Measurements from ENCODE around the gene DPYSL5.

DPYSL5 gene

GRCh38 chr2:26988058-26988860, 140.3 kb downstream of the DPYSL5 start:
- peak; percentile 64 for DNase-seq (ENCODE audit: extremely low read depth, low read depth)

GRCh38 chr2:26989156-26989555, 141.2 kb downstream of the DPYSL5 start:
- no peak for TF ChIP-seq CTCF (IDR thresholded peaks at IDR 0.05; ENCODE audit: low read depth, low read length)
- no peak for DNase-seq (ENCODE audit: extremely low read depth, low read depth)

More at GRCh38 chr2:26988058-26988860, 140.3 kb downstream of the DPYSL5 start:
- no peak for TF ChIP-seq CTCF (IDR thresholded peaks at IDR 0.05; ENCODE audit: low read depth, low read length)

DNA sequence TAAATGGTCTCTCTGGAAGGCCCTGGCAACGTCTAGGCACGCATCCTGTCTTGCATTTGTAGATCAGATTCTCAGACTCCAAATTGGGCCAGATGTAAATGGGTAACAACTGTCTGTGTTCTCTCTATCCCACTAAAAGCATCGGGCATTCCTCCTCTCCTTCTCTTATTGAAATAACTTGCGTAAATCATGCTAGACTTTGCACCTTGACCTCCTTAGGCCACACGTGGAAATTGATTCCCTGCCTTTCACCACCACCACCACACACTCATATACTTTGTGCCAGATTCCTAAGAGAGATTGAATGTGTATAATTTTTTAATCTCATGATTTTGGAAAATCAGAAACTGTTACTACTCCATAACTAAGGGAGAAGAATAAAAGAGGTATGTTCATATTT, 143.8 kb downstream of the DPYSL5 start:
- no peak for DNase-seq (ENCODE audit: extremely low read depth, low read depth)
- no peak for TF ChIP-seq CTCF (IDR thresholded peaks at IDR 0.05; ENCODE audit: low read depth, low read length)

GRCh38 chr2:26993768-26994167, 145.8 kb downstream of the DPYSL5 start:
- TF ChIP-seq CTCF (IDR thresholded peaks at IDR 0.05; ENCODE audit: low read depth, low read length) = no peak
- DNase-seq (ENCODE audit: extremely low read depth, low read depth) = no peak

GRCh38 chr2:26994983-26995382, 147.1 kb downstream of the DPYSL5 start:
- DNase-seq (ENCODE audit: extremely low read depth, low read depth) = no peak
- TF ChIP-seq CTCF (IDR thresholded peaks at IDR 0.05; ENCODE audit: low read depth, low read length) = no peak

DNA sequence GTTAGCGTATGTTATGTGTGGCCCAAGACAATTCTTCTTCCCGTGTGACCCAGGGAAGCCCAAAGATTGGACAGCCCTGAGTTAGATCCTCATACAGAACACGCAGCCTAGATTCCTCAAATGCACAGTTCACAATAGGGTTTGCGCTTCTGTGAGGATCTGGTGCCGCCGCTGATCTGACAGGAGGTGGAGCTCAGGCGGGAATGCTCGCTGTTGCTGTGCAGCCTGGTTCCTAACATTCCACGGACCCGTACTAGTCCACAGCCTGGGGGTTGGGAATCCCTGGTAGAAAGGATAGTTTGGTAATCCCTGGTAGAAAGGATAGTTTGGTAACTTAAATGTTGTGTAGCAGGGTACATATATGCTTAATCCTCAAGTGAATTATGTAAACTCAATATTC, 149.5 kb downstream of the DPYSL5 start:
- no peak for DNase-seq (ENCODE audit: extremely low read depth, low read depth)
- no peak for TF ChIP-seq CTCF (IDR thresholded peaks at IDR 0.05; ENCODE audit: low read depth, low read length)

DNA sequence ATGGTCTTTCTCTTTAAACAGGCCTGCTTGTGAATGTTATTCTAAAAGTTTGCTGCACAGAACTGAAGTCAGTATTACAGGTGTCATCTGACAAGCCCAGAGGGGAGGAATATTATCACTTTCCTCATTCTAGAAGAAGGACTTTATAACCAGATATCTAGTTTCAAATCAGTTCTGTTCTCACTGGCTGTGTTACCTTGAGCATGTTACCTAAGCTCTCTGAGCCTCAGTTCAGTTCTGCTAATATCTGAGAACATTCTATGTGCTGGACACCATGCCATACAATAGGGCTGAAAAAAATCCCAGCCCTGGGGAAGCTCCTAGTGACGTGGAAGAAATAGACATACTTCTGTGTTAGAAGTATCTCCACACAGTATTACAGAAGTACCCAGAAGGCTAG, 150.4 kb downstream of the DPYSL5 start:
- no peak for DNase-seq (ENCODE audit: extremely low read depth, low read depth)

More for the DNA sequence above, 150.4 kb downstream of the DPYSL5 start:
- TF ChIP-seq CTCF (IDR thresholded peaks at IDR 0.05; ENCODE audit: low read depth, low read length) = no peak
